SK-N-SH (cell line): ENCODE measurements around the gene TANC1. TPM values are rescaled to one million over a fixed set of nuclear protein-coding genes. Genes with fewer than 3 reads are reported as not detected.

Experiments
- CTCF ChIA-PET: fragments of 300-600, 350-600 bp; formaldehyde crosslinking; extraction: SDS; loops from one replicate; lab custom pipeline; 2021; lab: Yijun Ruan, JAX
- POLR2A ChIA-PET: fragments of 350-600 bp; sonication (Branson Sonifier 250); formaldehyde crosslinking; extraction: SDS; loops from one replicate; lab custom pipeline; 2020; ENCODE audit warnings: antibody characterized with exemption, inconsistent platforms; lab: Yijun Ruan, JAX
- DNase-seq: peaks from one replicate; pipeline ENCODE4 v3.0.0; 2012
- H2AFZ ChIP-seq: fragments of 200-600 bp; sonication (generic); 2 replicates; pipeline ENCODE4 v1.8.1; 2016; ENCODE audit warnings: antibody characterized with exemption, mild to moderate bottlenecking, low read depth
- H3F3A ChIP-seq: fragments of 200-600 bp; sonication (generic); replicated peaks from 2 replicates; pipeline ENCODE3; 2016; ENCODE audit warnings: antibody characterized with exemption, mild to moderate bottlenecking; ENCODE audit not compliant: insufficient read depth
- H3K27ac ChIP-seq, 2 experiments: fragments of 200-500 bp in 1 of 2; fragments of 200-600 bp in 1 of 2; sonication (Bioruptor generic) in 1 of 2; sonication (generic), shearing (Covaris generic) in 1 of 2; 2 replicates each; pipeline versions ENCODE4 v1.5.1 to v1.6.1; 2014 to 2016; ENCODE audit warnings: low read depth in 2 of 2, inconsistent platforms in 1 of 2, low read length in 1 of 2, mild to moderate bottlenecking in 1 of 2, mixed read lengths in 1 of 2
- H3K27me3 ChIP-seq: fragments of 200-600 bp; sonication (generic), shearing (Covaris generic); 2 replicates; pipeline ENCODE4 v1.6.1; 2016; ENCODE audit warnings: mixed run types; ENCODE audit not compliant: insufficient read depth
- H3K36me3 ChIP-seq, 2 experiments: fragments of 200-500 bp in 1 of 2; fragments of 200-600 bp in 1 of 2; sonication (Bioruptor generic) in 1 of 2; sonication (generic) in 1 of 2; replicated peaks in 1 of 2; 2 replicates each; pipeline versions ENCODE3 to v1.5.1; 2014 to 2016; ENCODE audit warnings: low read length in 1 of 2, mild to moderate bottlenecking in 1 of 2; ENCODE audit not compliant: insufficient read depth in 2 of 2, control insufficient read depth in 1 of 2
- H3K4me1 ChIP-seq, 2 experiments: fragments of 200-500 bp in 1 of 2; fragments of 200-600 bp in 1 of 2; sonication (Bioruptor generic) in 1 of 2; sonication (generic), shearing (Covaris generic) in 1 of 2; 2 replicates each; pipeline versions ENCODE4 v1.5.1 to v1.6.1; 2014 to 2016; ENCODE audit warnings: low read depth in 1 of 2, low read length in 1 of 2, mixed run types in 1 of 2; ENCODE audit not compliant: insufficient read depth in 2 of 2, control insufficient read depth in 1 of 2
- H3K4me2 ChIP-seq: fragments of 200-600 bp; sonication (generic), shearing (Covaris generic); 2 replicates; pipeline ENCODE4 v1.6.1; 2017; ENCODE audit warnings: mixed run types
- H3K4me3 ChIP-seq, 2 experiments: fragments of 200-500 bp in 1 of 2; fragments of 200-600 bp in 1 of 2; sonication (Bioruptor generic) in 1 of 2; sonication (generic), shearing (Covaris generic) in 1 of 2; 2 replicates each; pipeline versions ENCODE4 v1.5.1 to v1.8.1; 2014 to 2016; ENCODE audit warnings: low read depth in 2 of 2, inconsistent platforms in 1 of 2, low read length in 1 of 2, mild to moderate bottlenecking in 1 of 2, mixed read lengths in 1 of 2, moderate library complexity in 1 of 2
- H3K79me2 ChIP-seq: fragments of 200-600 bp; sonication (generic); 2 replicates; pipeline ENCODE4 v1.8.1; 2017; ENCODE audit warnings: mild to moderate bottlenecking; ENCODE audit not compliant: insufficient read depth
- H3K9ac ChIP-seq: fragments of 200-600 bp; sonication (generic); 2 replicates; pipeline ENCODE4 v1.6.1; 2017; ENCODE audit warnings: mixed run types
- H3K9me2 ChIP-seq: fragments of 200-600 bp; sonication (generic); 2 replicates; pipeline ENCODE4 v1.6.1; 2017; ENCODE audit warnings: mixed run types
- H3K9me3 ChIP-seq: fragments of 200-600 bp; sonication (generic); 2 replicates; pipeline ENCODE4 v1.6.1; 2017; ENCODE audit warnings: mixed run types, mild to moderate bottlenecking, moderate library complexity
- H4K20me1 ChIP-seq: fragments of 200-600 bp; sonication (generic); 2 replicates; pipeline ENCODE4 v1.6.1; 2017; ENCODE audit warnings: mild to moderate bottlenecking, mixed run types; ENCODE audit not compliant: insufficient read depth
- EP300 ChIP-seq, 2 experiments: IDR thresholded peaks; 2 replicates each; pipeline versions ENCODE4 v1.4.0 to v1.6.1; 2012; ENCODE audit warnings: borderline replicate concordance in 1 of 2, low read depth in 1 of 2, low read length in 1 of 2
- GABPA ChIP-seq: IDR thresholded peaks from 2 replicates; pipeline ENCODE4 v1.4.0; 2012; ENCODE audit warnings: low read depth, mild to moderate bottlenecking
- NRF1 ChIP-seq: IDR thresholded peaks from 2 replicates; pipeline ENCODE4 v1.6.1; 2012; ENCODE audit warnings: low read depth, mild to moderate bottlenecking, low read length
- POLR2AphosphoS5 ChIP-seq: IDR thresholded peaks from 2 replicates; pipeline ENCODE4 v1.6.1; 2012; ENCODE audit warnings: low read depth, low read length
- RAD21 ChIP-seq: IDR thresholded peaks from 2 replicates; pipeline ENCODE4 v1.6.1; 2012; ENCODE audit warnings: mild to moderate bottlenecking, low read length
- SMC3 ChIP-seq: IDR thresholded peaks from 2 replicates; pipeline ENCODE4 v1.6.1; 2012; ENCODE audit warnings: low read depth, low read length, improper control_type of control experiment
- TEAD4 ChIP-seq: IDR thresholded peaks from 2 replicates; pipeline ENCODE4 v1.4.0; 2012; ENCODE audit warnings: mild to moderate bottlenecking, borderline replicate concordance; ENCODE audit not compliant: insufficient read depth
- WGBS: methylation state at CpG from one replicate; pipeline ENCODE4 v1.1.6; 2017; ENCODE audit warnings: low lambda C conversion rate; 5-methylcytosine and 5-hydroxymethylcytosine counted together
- polyA plus RNA-seq, 3 experiments: library from polyadenylated mRNA; depleted of rRNA; stranded (reverse); fragments of >200 nt; gene quantifications; 2 replicates each; pipeline ENCODE4 v1.2.3, GENCODE V29; 2012
- TF ChIP-seq, protein P1 (sequence below): fragments of 200-600 bp; sonication (generic); IDR thresholded peaks from 2 replicates; pipeline ENCODE4 v1.6.1; 2017; ENCODE audit warnings: antibody characterized with exemption, mild to moderate bottlenecking, moderate library complexity
- TF ChIP-seq, protein P2 (sequence below): IDR thresholded peaks from 2 replicates; pipeline ENCODE4 v1.4.0; 2012; ENCODE audit warnings: low read depth, borderline replicate concordance
- TF ChIP-seq, protein P3 (sequence below): IDR thresholded peaks from 2 replicates; pipeline ENCODE4 v1.4.0; 2012; ENCODE audit warnings: low read depth

The TANC1 gene
- polyA plus RNA-seq, 1 of the 3 experiments (the other 2 are of a cell fraction), result 19.2 TPM

DNA sequence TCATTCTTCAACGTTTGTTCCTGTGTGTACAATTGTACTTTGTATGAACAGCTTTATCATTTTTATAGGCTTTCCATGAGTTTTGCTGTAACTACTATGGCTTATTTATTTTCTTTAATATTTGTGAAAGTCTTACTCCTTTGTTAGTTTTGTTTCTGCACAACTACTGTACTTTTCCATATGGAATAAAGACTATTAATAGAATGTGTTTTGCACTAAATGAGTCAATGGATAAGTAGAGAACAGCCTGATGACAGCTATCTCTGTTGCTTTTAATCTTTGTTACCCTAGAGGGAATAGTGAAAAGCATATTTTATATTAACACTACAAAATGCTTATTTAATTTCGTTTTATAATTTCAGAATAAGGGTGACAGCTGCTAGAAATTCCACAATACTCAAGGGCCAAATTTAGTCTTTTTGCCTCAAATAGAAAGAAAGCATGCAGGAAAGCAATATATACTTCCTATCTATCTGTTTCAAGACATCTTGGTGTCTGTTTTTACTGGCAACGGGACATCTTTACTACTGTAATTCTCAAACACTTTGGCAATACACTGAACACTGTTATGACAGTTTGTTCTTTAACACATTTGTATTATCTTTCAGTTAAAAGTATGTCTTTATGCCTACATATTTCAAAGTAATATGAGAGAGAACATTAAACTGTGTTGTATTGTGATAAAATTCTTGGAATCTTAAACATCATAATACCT, 264.2 kb downstream of the TANC1 start:
- H3K27me3 ChIP-seq, result no peaks in the 10 kb centered on the region
- H4K20me1 ChIP-seq, result no peaks in the 10 kb centered on the region
- 71% methylated on average over 3 of the region's 3 CpGs for WGBS
- no peak for TF ChIP-seq TEAD4
- no peak for TF ChIP-seq RAD21
- TF ChIP-seq, protein P1, sequence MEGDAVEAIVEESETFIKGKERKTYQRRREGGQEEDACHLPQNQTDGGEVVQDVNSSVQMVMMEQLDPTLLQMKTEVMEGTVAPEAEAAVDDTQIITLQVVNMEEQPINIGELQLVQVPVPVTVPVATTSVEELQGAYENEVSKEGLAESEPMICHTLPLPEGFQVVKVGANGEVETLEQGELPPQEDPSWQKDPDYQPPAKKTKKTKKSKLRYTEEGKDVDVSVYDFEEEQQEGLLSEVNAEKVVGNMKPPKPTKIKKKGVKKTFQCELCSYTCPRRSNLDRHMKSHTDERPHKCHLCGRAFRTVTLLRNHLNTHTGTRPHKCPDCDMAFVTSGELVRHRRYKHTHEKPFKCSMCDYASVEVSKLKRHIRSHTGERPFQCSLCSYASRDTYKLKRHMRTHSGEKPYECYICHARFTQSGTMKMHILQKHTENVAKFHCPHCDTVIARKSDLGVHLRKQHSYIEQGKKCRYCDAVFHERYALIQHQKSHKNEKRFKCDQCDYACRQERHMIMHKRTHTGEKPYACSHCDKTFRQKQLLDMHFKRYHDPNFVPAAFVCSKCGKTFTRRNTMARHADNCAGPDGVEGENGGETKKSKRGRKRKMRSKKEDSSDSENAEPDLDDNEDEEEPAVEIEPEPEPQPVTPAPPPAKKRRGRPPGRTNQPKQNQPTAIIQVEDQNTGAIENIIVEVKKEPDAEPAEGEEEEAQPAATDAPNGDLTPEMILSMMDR, result no peak
- no peak for TF ChIP-seq SMC3
- no peak overlapping the region for H3K4me2 ChIP-seq
- H3F3A ChIP-seq, result no peaks in the 10 kb centered on the region
- POLR2A ChIA-PET, result no interaction called here
- CTCF ChIA-PET, result interaction anchor here (1.0 kb wide), 1 partner anchor 12 kb away, joined by 3 read pairs; no protein-coding TSS in a partner anchor
- H3K27ac ChIP-seq, result no peak overlapping the region
- H3K4me3 ChIP-seq, result no peak overlapping the region
- H3K9me3 ChIP-seq, result no peaks in the 10 kb centered on the region
- H3K79me2 ChIP-seq, result no peaks in the 10 kb centered on the region
- no peaks in the 10 kb centered on the region for H3K9me2 ChIP-seq
- no peak overlapping the region for H2AFZ ChIP-seq
- H3K36me3 ChIP-seq, result peaks cover 45 to 75% of the 10 kb centered on the region in 2 experiments
- H3K4me1 ChIP-seq, result no peaks in the 10 kb centered on the region; a peak in 1 of 4 replicates
- no peak overlapping the region for H3K9ac ChIP-seq
- no peak for DNase-seq

DNA sequence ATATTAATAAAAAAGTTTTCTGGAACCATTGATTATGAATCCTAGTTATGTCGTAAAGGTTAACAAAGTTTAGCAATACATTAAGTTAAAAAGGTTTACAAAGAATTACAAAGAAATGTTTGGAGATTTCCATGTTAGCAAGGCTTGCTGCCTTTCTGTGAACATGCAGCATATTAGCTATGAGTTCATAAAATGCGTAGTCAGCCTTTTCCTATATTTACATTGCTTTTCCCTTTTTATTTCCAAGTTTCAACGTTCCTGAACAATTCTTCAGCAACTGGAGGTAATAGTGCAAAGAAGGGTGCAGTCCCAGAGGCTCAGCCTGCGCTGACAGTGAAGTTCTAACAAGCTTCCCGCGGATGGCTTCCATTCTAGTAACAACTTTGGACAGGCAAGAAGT, 266.4 kb downstream of the TANC1 start:
- no peaks in the 10 kb centered on the region for H3F3A ChIP-seq
- TF ChIP-seq NRF1 (no peak), EP300 (IDR thresholded peaks at IDR 0.05; ENCODE audit: borderline replicate concordance in 1 of 2, low read depth in 1 of 2, low read length in 1 of 2) (no peak), GABPA (no peak), POLR2AphosphoS5 (no peak)
- TF ChIP-seq, protein P2, sequence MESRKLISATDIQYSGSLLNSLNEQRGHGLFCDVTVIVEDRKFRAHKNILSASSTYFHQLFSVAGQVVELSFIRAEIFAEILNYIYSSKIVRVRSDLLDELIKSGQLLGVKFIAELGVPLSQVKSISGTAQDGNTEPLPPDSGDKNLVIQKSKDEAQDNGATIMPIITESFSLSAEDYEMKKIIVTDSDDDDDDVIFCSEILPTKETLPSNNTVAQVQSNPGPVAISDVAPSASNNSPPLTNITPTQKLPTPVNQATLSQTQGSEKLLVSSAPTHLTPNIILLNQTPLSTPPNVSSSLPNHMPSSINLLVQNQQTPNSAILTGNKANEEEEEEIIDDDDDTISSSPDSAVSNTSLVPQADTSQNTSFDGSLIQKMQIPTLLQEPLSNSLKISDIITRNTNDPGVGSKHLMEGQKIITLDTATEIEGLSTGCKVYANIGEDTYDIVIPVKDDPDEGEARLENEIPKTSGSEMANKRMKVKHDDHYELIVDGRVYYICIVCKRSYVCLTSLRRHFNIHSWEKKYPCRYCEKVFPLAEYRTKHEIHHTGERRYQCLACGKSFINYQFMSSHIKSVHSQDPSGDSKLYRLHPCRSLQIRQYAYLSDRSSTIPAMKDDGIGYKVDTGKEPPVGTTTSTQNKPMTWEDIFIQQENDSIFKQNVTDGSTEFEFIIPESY, result no peak
- TF ChIP-seq, protein P3, sequence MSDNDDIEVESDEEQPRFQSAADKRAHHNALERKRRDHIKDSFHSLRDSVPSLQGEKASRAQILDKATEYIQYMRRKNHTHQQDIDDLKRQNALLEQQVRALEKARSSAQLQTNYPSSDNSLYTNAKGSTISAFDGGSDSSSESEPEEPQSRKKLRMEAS, result no peak
- no peak overlapping the region for H3K27ac ChIP-seq
- no peaks in the 10 kb centered on the region for H4K20me1 ChIP-seq
- DNase-seq, result no peak
- 98% methylated on average over 6 of the region's 6 CpGs for WGBS
- H3K4me3 ChIP-seq, result no peak overlapping the region
- H3K4me1 ChIP-seq, result no peaks in the 10 kb centered on the region; a peak in 1 of 4 replicates
- H3K9ac ChIP-seq, result no peak overlapping the region
- H3K9me2 ChIP-seq, result no peaks in the 10 kb centered on the region
- ChIA-PET POLR2A (no interaction called here), CTCF (no interaction called here)
- H3K79me2 ChIP-seq, result no peaks in the 10 kb centered on the region
- H3K27me3 ChIP-seq, result no peaks in the 10 kb centered on the region
- peaks cover 58 to 69% of the 10 kb centered on the region in 2 experiments for H3K36me3 ChIP-seq
- H3K9me3 ChIP-seq, result no peaks in the 10 kb centered on the region
- H2AFZ ChIP-seq, result no peak overlapping the region
- H3K4me2 ChIP-seq, result no peak overlapping the region
